SK-N-SH treated with all-trans-retinoic acid at 6 μM for 48 hours (cell line): ENCODE results near the gene TTLL10.

Source experiments
- CSDC2 ChIP-seq: fragments of 250-450 bp; sonication (Bioruptor Pico); IDR thresholded peaks from 2 replicates; pipeline ENCODE4 v1.5.0; 2020; ENCODE audit warnings: mild to moderate bottlenecking, moderate library complexity
- ESRRG ChIP-seq: fragments of 250-450 bp; sonication (Bioruptor Pico); IDR thresholded peaks from 2 replicates; pipeline ENCODE4 v1.6.1; 2021; ENCODE audit warnings: mild to moderate bottlenecking
- OSR1 ChIP-seq: fragments of 250-450 bp; sonication (Bioruptor Pico); IDR thresholded peaks from 2 replicates; pipeline ENCODE4 v1.8.0; 2022; ENCODE audit warnings: moderate library complexity, mild to moderate bottlenecking, inconsistent platforms
- PATZ1 ChIP-seq: fragments of 250-450 bp; sonication (Bioruptor Pico); IDR thresholded peaks from 2 replicates; pipeline ENCODE4 v1.8.0; 2020; ENCODE audit warnings: mild to moderate bottlenecking, moderate library complexity, borderline replicate concordance
- PPARA ChIP-seq: fragments of 250-450 bp; sonication (Bioruptor Pico); IDR thresholded peaks from 2 replicates; pipeline ENCODE4 v1.5.0; 2020; ENCODE audit warnings: mild to moderate bottlenecking, borderline replicate concordance
- TCF4 ChIP-seq: fragments of 250-450 bp; sonication (Bioruptor Pico); IDR thresholded peaks from 2 replicates; pipeline ENCODE4 v1.8.0; 2021; ENCODE audit warnings: mild to moderate bottlenecking, moderate library complexity, borderline replicate concordance

DNA sequence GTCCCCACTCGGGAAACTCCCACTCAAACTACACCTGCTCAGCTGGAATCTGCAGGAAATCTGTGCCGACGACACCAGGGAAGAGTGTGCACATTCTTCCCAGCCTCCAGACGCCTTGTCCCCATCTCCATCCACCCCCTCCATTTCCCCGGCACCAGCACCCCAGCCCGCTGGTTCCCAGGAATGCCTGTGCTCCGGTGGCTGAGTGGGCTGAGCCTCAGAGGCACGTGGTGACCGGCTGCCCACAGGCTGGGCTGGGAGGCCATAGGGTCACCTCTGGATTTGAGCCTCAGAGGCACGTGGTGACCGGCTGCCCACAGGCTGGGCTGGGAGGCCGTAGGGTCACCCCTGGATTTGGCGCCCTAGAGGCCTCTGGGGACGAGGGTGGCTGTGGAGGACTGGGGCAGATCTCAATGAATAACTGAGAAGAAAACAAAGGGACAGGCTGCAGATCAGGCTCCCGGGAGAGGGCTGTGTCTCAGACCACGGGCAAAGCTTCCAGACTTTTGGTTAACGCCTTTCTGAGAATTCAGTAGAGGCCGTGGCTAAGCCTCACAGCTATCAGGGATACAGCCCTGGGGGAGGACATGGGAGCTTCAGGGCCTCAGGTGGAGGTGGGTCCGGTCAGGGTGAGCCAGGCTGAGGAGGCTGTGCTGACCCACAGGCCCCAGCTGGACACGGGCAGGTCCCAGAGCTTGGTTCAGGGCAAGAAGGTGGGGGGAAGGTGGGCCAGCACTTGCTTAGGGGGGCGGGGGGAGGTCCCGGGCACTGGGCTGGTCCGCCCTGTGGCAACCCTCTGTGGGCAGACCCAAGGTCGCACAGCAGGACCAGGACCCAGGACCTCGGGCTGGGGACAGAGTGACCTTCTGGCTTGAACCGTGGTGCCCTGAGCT, 17.3 kb upstream of the TTLL10 start:
- no peak for TF ChIP-seq PATZ1 (CRISPR knock-in tag)
- TF ChIP-seq PPARA (CRISPR knock-in tag): no peak
- TF ChIP-seq CSDC2 (CRISPR knock-in tag): no peak
- TF ChIP-seq OSR1 (CRISPR knock-in tag): no peak
- no peak for TF ChIP-seq ESRRG (CRISPR knock-in tag)
- TF ChIP-seq TCF4 (CRISPR knock-in tag): no peak
